ENCODE measurements around the gene SRCAP. TPM values are rescaled to one million over a fixed set of nuclear protein-coding genes. Genes with fewer than 3 reads are reported as not detected.

The SRCAP gene
- total and polyA plus RNA-seq, 2 of the 8 experiments (the other 6 are each of a cell fraction or from before 2014, with no cell fraction given): 5.5 to 54.3 TPM

GRCh38 chr16:30762991-30763725 lies 64.2 kb downstream of the SRCAP start (continued):
- TF ChIP-seq ZNF274 (IDR thresholded peaks at IDR 0.05; ENCODE audit: borderline replicate concordance, extremely low read depth, low read length) (no peak), POLR2A (IDR thresholded peaks at IDR 0.05; ENCODE audit: control extremely low read depth in 1 of 2, low read depth in 2 of 2, low read length in 2 of 2) (no peak), CREB1 (IDR thresholded peaks at IDR 0.05) (no peak), ATF3 (IDR thresholded peaks at IDR 0.05; ENCODE audit: insufficient read depth, low read depth, low read length) (no peak), HDAC6 (IDR thresholded peaks at IDR 0.05; ENCODE audit: low read depth, low read length) (no peak), NANOG (IDR thresholded peaks at IDR 0.05; ENCODE audit: insufficient read depth, low read depth, low read length, poor library complexity, severe bottlenecking) (no peak), TAF7 (optimal IDR thresholded peaks at IDR 0.05; ENCODE audit: borderline replicate concordance, low read depth, low read length) (no peak)

Data from H1 (cell line).